Hepatocyte (in vitro differentiated cells): ENCODE data around the gene MCM5. TPM values are rescaled to one million over a fixed set of nuclear protein-coding genes. Genes with fewer than 3 reads are reported as not detected.

Source experiments
- DNase-seq: peaks from one replicate; pipeline ENCODE4 v3.0.0-alpha.2; 2016; ENCODE audit warnings: low spot score
- H2AFZ ChIP-seq: fragments of 200-600 bp; sonication (generic); 2 replicates; pipeline ENCODE4 v1.6.0; 2016; ENCODE audit warnings: antibody characterized with exemption, mild to moderate bottlenecking
- H3K27ac ChIP-seq: fragments of 200-600 bp; sonication (generic); 2 replicates; pipeline ENCODE4 v1.5.1; 2016; ENCODE audit warnings: mild to moderate bottlenecking
- H3K27me3 ChIP-seq: fragments of 200-600 bp; sonication (generic); 2 replicates; pipeline ENCODE4 v1.6.1; 2016
- H3K36me3 ChIP-seq: fragments of 200-600 bp; sonication (generic); replicated peaks from 2 replicates; pipeline ENCODE4 v1.5.1; 2016; ENCODE audit warnings: low read depth; ENCODE audit not compliant: insufficient read depth
- H3K4me1 ChIP-seq: fragments of 200-600 bp; sonication (generic); 2 replicates; pipeline ENCODE4 v1.5.1; 2016; ENCODE audit warnings: mild to moderate bottlenecking, moderate library complexity; ENCODE audit not compliant: insufficient read depth
- H3K4me2 ChIP-seq: fragments of 200-600 bp; sonication (generic); 2 replicates; pipeline ENCODE4 v1.6.0; 2016
- H3K4me3 ChIP-seq: fragments of 200-600 bp; sonication (generic); 2 replicates; pipeline ENCODE4 v1.5.1; 2016; ENCODE audit warnings: mild to moderate bottlenecking
- H3K79me2 ChIP-seq: fragments of 200-600 bp; sonication (generic); 2 replicates; pipeline ENCODE4 v1.6.0; 2017; ENCODE audit warnings: mild to moderate bottlenecking
- H3K9me2 ChIP-seq: fragments of 200-600 bp; sonication (generic); replicated peaks from 2 replicates; pipeline ENCODE4 v1.6.0; 2017; ENCODE audit warnings: mild to moderate bottlenecking; ENCODE audit not compliant: insufficient read depth
- H3K9me3 ChIP-seq: fragments of 200-600 bp; sonication (generic); 2 replicates; pipeline ENCODE4 v1.5.1; 2016; ENCODE audit warnings: low read depth, mild to moderate bottlenecking
- H4K20me1 ChIP-seq: fragments of 200-600 bp; sonication (generic); 2 replicates; pipeline ENCODE4 v1.6.0; 2016; ENCODE audit warnings: mild to moderate bottlenecking; ENCODE audit not compliant: insufficient read depth, poor library complexity, severe bottlenecking
- EZH2 ChIP-seq: fragments of 200-600 bp; sonication (generic); IDR thresholded peaks from 2 replicates; pipeline ENCODE4 v1.6.1; 2016; ENCODE audit warnings: antibody characterized with exemption, mild to moderate bottlenecking, borderline replicate concordance
- EZH2phosphoT487 ChIP-seq: fragments of 200-600 bp; sonication (generic); IDR thresholded peaks from one replicate; pipeline ENCODE4 v1.6.1; 2018; ENCODE audit warnings: antibody characterized with exemption, mild to moderate bottlenecking, low read depth, moderate library complexity; ENCODE audit not compliant: unreplicated experiment, severe bottlenecking
- WGBS: methylation state at CpG from one replicate; pipeline ENCODE4 v1.1.6; 2016; ENCODE audit warnings: low lambda C conversion rate; ENCODE audit errors: missing lambda C conversion rate; 5-methylcytosine and 5-hydroxymethylcytosine counted together
- polyA plus RNA-seq: library from polyadenylated mRNA; unstranded; fragments of >200 nt; fragmentation: Nextera tagmentation; extraction: Ambion mirVana; gene quantifications from 2 replicates; pipeline ENCODE4 v1.2.1, GENCODE V29; 2016
- total RNA-seq: library from RNA; depleted of rRNA; stranded (reverse); fragments of >200 nt; gene quantifications from 2 replicates; pipeline ENCODE4 v1.2.3, GENCODE V29; 2014
- TF ChIP-seq, protein P1 (sequence below): fragments of 200-600 bp; sonication (generic); IDR thresholded peaks from 2 replicates; pipeline ENCODE4 v1.5.1; 2016; ENCODE audit warnings: antibody characterized with exemption, mild to moderate bottlenecking; ENCODE audit not compliant: poor library complexity

Gene MCM5
- total and polyA plus RNA-seq, 2 experiments from 2014 or later, result 21.7 to 36.1 TPM

DNA sequence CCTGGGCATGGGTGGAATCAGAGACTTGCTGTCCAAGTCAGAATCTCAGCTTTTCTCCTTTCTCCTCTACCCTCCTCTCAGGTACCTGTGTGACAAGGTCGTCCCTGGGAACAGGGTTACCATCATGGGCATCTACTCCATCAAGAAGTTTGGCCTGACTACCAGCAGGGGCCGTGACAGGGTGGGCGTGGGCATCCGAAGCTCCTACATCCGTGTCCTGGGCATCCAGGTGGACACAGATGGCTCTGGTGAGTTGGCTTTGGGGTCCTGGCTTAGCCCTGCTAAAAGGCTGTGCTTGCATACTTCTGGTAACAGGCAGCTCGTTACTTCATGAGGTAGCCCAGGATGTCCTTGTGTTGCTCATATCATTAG is 10.7 kb downstream of the MCM5 start:
- Histone ChIP-seq H2AFZ (no peak overlapping the region), H3K4me1 (no peaks in the 10 kb centered on the region), H3K27ac (no peak overlapping the region), H3K4me2 (no peak overlapping the region), H3K36me3 (no peaks in the 10 kb centered on the region), H3K9me3 (no peaks in the 10 kb centered on the region), H3K27me3 (no peaks in the 10 kb centered on the region), H3K79me2 (no peaks in the 10 kb centered on the region), H3K9me2 (no peaks in the 10 kb centered on the region), H4K20me1 (no peaks in the 10 kb centered on the region), H3K4me3 (no peak overlapping the region)
- no peak for DNase-seq
- TF ChIP-seq EZH2 (no peak), EZH2phosphoT487 (no peak)
- TF ChIP-seq, protein P1, sequence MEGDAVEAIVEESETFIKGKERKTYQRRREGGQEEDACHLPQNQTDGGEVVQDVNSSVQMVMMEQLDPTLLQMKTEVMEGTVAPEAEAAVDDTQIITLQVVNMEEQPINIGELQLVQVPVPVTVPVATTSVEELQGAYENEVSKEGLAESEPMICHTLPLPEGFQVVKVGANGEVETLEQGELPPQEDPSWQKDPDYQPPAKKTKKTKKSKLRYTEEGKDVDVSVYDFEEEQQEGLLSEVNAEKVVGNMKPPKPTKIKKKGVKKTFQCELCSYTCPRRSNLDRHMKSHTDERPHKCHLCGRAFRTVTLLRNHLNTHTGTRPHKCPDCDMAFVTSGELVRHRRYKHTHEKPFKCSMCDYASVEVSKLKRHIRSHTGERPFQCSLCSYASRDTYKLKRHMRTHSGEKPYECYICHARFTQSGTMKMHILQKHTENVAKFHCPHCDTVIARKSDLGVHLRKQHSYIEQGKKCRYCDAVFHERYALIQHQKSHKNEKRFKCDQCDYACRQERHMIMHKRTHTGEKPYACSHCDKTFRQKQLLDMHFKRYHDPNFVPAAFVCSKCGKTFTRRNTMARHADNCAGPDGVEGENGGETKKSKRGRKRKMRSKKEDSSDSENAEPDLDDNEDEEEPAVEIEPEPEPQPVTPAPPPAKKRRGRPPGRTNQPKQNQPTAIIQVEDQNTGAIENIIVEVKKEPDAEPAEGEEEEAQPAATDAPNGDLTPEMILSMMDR, result no peak
- 98% methylated on average over 6 of the region's 6 CpGs for WGBS

DNA sequence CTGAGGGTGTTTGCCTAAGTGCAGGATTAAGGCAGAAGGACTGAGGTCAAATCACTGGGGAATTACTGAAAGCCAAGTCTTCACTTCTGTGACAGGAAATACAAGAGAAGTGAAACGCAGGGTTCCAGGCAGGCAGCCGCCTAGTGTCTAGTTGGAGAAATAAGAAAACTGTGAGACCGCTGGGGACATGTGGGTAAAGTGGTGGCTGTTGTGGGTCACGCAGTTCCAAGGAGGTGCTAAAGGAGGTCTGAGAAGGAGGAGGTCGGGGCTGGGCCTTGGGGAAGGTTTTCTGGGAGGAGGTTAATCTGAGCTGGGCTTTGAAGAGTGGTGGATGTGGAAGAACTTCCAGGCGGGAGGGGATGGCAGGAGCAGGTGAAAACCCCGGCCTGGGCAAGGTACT is 11.2 kb downstream of the MCM5 start:
- Histone ChIP-seq H3K9me2 (no peaks in the 10 kb centered on the region), H4K20me1 (no peaks in the 10 kb centered on the region), H3K27me3 (no peaks in the 10 kb centered on the region), H3K27ac (no peak overlapping the region), H3K4me3 (no peak overlapping the region), H2AFZ (no peak overlapping the region), H3K4me2 (no peak overlapping the region), H3K9me3 (no peaks in the 10 kb centered on the region), H3K4me1 (no peaks in the 10 kb centered on the region), H3K79me2 (no peaks in the 10 kb centered on the region), H3K36me3 (no peaks in the 10 kb centered on the region)
- no peak for DNase-seq
- TF ChIP-seq, protein P1, result no peak
- TF ChIP-seq EZH2 (no peak), EZH2phosphoT487 (no peak)
- 82% methylated on average over 7 of the region's 7 CpGs for WGBS

GRCh38 chr22:35413624-35414023 is 13.7 kb downstream of the MCM5 start:
- 99% methylated on average over 4 of the region's 4 CpGs for WGBS
- H3K27me3 ChIP-seq, result no peaks in the 10 kb centered on the region
- no peak overlapping the region for H3K4me2 ChIP-seq
- no peak overlapping the region for H3K4me3 ChIP-seq
- TF ChIP-seq EZH2, result no peak
- TF ChIP-seq, protein P1, result no peak
- no peak for TF ChIP-seq EZH2phosphoT487
- H3K9me3 ChIP-seq, result no peaks in the 10 kb centered on the region
- no peaks in the 10 kb centered on the region for H3K9me2 ChIP-seq
- no peaks in the 10 kb centered on the region for H3K79me2 ChIP-seq
- no peak overlapping the region for H2AFZ ChIP-seq
- no peaks in the 10 kb centered on the region for H4K20me1 ChIP-seq
- H3K4me1 ChIP-seq, result no peaks in the 10 kb centered on the region
- DNase-seq, result no peak
- H3K27ac ChIP-seq, result no peak overlapping the region
- H3K36me3 ChIP-seq, result no peaks in the 10 kb centered on the region

DNA sequence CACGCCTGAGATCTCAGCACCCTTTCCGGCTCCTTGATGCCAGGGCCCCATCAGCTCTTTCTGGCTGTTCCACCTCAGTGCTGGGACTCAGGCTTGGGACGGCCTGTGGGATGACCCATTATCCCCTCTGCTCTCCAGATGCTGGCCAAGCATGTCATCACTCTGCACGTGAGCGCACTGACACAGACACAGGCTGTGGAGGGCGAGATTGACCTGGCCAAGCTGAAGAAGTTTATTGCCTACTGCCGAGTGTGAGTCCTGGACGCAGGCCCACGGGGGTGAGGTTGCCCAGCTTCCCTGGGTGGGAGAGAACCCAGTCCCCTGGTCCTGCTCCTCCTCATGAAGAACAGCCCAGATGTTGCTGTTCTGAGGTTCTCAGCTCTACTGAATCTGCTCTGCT is 17.7 kb downstream of the MCM5 start:
- H3K4me3 ChIP-seq, result no peak overlapping the region
- no peaks in the 10 kb centered on the region for H3K36me3 ChIP-seq
- no peak overlapping the region for H3K27ac ChIP-seq
- H2AFZ ChIP-seq, result no peak overlapping the region
- H4K20me1 ChIP-seq, result no peaks in the 10 kb centered on the region
- no peak for DNase-seq
- no peaks in the 10 kb centered on the region for H3K79me2 ChIP-seq
- H3K27me3 ChIP-seq, result no peaks in the 10 kb centered on the region
- TF ChIP-seq EZH2phosphoT487 (no peak), EZH2 (no peak)
- TF ChIP-seq, protein P1, result no peak
- no peaks in the 10 kb centered on the region for H3K9me3 ChIP-seq
- WGBS, result 93% methylated on average over 9 of the region's 9 CpGs
- H3K4me2 ChIP-seq, result no peak overlapping the region
- H3K9me2 ChIP-seq, result no peaks in the 10 kb centered on the region
- no peaks in the 10 kb centered on the region for H3K4me1 ChIP-seq
